OCI-LY1 (cell line): Measurements from ENCODE around the gene GRIP1.

Source experiments
- CTCF ChIP-seq: fragments of 200-600 bp; sonication (generic), shearing (Covaris generic); IDR thresholded peaks from 2 replicates; pipeline ENCODE4 v1.5.1; 2017; ENCODE audit warnings: mild to moderate bottlenecking, antibody characterized with exemption, low read length, moderate library complexity, mixed read lengths
- EZH2 ChIP-seq: fragments of 200-600 bp; sonication (generic), shearing (Covaris generic); IDR thresholded peaks from 2 replicates; pipeline ENCODE4 v1.8.0; 2017; ENCODE audit warnings: borderline replicate concordance, mixed run types, mild to moderate bottlenecking, antibody characterized with exemption, low read length, moderate library complexity, mixed read lengths

DNA sequence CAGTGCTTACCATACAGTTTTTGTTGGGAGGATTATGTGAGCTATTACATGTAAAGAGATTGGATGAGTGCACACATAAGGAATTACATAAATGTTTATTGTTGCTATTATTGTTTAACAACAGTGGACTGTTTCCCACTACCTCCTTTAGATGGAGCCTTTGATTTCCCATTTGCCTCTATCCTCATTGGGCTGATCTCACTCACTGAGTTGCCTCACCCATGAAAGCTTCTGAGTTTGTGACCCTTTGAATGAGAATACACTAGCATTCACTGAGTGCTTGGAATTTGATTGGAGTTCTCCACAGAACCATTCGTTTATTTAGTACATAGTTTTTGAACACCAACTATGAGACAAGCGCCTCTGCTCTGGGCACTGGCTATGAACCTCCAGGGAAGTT lies 255.6 kb downstream of the GRIP1 start:
- no peak for TF ChIP-seq CTCF
- no peak for TF ChIP-seq EZH2
